Posterior vena cava (tissue), 2 donors: ENCODE results near the gene UVSSA. TPM values are rescaled to one million over a fixed set of nuclear protein-coding genes. Genes with fewer than 3 reads are reported as not detected.

ENCODE experiments used
- DNase-seq: peaks from one replicate; pipeline ENCODE4 v3.0.0-alpha.2; 2020; ENCODE audit warnings: low spot score
- intact Hi-C, 2 donors: fragments of 100-400 bp; cut with DNase I; formaldehyde crosslinking; loops; one replicate each; pipeline versions ENCODE4 v1.14.1 to v1.14.2; 2022 to 2023
- long read RNA-seq, 2 donors: library from polyadenylated mRNA; unstranded; transcript quantifications; one replicate each; pipeline ENCODE4 v2.0.0, GENCODE V29; 2020 to 2021
- total RNA-seq, 2 donors: library from RNA; stranded (reverse); fragmentation: NEBNext Ultra II Directional; extraction: Animal tissue kit (Norgen Biotek cat#: 25700); gene quantifications; one replicate each; pipeline ENCODE4 v1.2.1, GENCODE V29; 2021
- donor health status: DM: yes; HTN: yes; CAD: no.
- donor health status: DM: yes; HTN: yes; CAD: no.

UVSSA gene
- total RNA-seq: 10 to 100 TPM; 14.3 to 14.7 TPM
- long read RNA-seq, donor 1, full-length matches to known transcripts: 2 of 6 reads
- long read RNA-seq, donor 1, partial matches to known transcripts: 1 of 6 reads
- long read RNA-seq, donor 1, other reads (novel, unspliced or antisense): 3 of 6 reads
- long read RNA-seq, donor 2, full-length matches to known transcripts: 1 of 3 reads
- long read RNA-seq, donor 2, partial matches to known transcripts: 1 of 3 reads
- long read RNA-seq, donor 2, other reads (novel, unspliced or antisense): 1 of 3 reads

GRCh38 chr4:1346781-1347409, at the start of gene UVSSA:
UVSSA (plus strand) TSS chr4:1347208; CDS start chr4:1348092, 884 bp downstream.
- intact Hi-C loops: loop anchor here in 1 of 2 donors (2.0 kb wide), 1 partner anchor 98 kb away; the partner anchor contains the start of gene CTBP1
- peak; percentile 100 for DNase-seq

DNA sequence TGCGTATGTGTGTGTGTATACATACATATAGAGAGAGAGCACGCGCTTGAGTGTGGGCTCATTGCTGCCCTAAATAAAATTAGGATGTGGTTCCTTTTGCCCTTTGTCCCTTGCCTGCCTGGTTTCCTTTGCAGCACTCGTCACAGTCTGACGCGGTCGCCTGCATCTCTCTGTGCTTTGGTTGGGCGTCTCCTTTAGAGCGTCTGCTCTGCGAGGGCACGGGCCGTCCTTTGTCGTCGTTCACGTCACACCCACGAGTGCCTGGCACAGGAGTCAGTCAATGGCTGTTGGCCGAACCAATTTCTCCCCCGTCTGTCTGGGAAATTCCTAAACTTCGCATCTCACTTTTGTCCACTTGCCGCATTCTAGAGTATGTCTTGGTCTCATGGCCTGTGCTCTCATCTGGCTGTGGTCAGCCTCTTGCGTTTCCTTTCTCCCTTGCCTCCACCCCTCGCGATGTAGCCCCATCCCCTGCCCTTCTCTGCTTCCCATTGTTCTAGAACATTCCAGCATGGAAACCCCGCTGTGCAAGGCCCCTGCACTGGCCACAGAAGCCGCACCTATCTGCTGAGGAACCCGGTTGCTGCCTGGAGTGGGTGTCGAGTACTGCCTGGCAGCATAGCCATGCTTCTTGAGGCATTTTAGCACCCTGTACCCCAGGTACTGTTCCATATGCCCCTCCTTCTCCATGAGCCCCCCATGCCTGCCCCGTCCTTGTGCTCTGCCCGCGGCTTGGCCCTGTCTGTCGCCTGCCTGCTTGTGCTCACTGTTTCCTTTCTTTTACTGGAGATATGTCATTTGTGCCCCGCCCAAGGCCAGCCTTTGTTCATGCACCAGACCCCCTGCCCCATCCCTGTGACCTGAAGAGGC, 49.3 kb upstream of the UVSSA start:
- DNase-seq: peak; percentile 76
- intact Hi-C loops: no loop called here

DNA sequence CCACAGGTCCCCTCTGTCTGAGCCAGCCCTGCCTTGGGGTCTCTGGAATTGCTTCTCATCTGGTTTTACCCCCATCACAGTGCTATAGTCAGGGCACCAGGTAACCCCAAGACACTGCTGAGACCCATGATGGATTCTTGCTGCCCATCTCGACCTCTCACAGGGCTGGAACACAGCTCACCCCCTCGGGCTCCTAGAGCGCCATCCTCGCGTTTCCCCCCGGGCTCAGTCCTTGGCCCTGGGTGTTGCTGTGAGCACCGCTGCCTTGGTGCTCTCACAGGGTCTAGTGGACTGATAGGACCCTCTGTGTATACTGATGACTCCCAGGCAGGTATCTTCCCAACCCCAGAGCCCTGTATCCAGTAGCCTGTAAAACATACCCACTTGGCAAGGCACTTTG, 48.5 kb upstream of the UVSSA start:
- DNase-seq: peak; percentile 36
- intact Hi-C loops: no loop called here

GRCh38 chr4:1299301-1299860, 47.6 kb upstream of the UVSSA start:
- peak; percentile 59 for DNase-seq
- intact Hi-C loops: no loop called here

DNA sequence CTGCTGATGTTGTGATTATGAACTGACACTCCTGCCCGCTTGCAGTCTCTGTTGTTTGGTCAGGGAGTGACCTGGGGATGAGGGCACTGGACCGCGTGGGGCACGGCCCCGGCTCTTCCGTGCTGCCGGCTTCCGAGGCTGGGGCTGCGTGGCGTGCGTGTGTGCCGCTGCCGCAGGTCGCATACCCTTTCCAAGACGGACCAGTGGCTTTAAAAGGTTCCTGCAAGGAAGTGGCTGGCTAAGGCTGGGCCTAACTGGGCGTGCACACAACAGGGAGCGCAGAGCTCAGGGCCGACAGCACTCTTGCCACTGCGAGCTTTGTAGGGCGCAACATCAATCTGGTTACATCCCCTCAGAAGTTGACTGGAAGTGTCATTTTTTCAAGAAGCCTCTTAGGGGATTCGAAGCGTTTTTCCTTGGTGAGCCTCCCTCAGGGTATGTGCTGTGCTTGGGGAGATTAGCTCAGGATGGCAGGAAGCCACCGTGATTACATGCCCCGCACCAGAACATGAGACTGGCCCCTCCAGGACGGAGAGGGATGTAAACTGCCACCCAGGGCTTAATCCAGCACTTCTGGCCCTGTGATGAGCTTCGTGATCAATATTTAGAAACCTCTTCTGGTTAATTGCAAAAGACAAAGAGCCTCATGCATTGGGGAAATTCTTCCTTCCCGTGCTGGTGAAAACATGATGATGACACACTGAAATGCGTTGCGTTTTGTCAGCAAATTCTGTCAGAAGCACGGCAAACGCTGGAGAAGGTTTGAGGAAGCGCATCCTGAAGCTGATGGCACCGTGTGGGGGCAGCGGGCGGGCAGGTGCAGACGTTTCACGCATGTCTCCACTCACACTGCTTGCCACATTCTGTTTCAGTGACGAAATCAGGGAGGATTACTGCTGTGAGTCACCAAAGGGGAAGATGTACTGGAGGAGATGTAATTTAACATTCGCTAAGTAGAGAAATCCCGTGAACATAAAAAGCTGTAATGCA, 46.2 kb upstream of the UVSSA start:
- DNase-seq: peak; percentile 93
- intact Hi-C loops: no loop called here

DNA sequence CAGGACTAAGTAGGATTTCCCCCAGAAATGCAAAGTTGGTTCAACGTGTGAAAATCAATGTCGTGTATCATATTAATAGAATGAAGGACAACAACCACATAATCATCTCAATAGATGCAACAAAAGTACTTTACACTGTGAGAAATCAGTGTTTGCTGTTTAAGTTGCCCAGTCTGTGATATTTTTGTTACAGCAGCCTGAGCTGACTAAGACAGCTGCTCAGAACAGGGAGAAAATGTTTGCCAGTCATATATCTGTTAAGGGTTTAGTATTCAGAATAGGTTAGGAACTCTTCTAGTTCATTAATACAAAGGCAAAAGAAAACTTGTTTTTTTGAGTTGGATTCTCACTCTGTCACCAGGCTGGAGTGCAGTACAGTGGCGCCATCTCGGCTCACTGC, 44.8 kb upstream of the UVSSA start:
- DNase-seq: no peak
- intact Hi-C loops: no loop called here

- intact Hi-C loops: no loop called here
- no peak for DNase-seq
These were observed 41.7 kb upstream of the UVSSA start for GRCh38 chr4:1305261-1305711.

DNA sequence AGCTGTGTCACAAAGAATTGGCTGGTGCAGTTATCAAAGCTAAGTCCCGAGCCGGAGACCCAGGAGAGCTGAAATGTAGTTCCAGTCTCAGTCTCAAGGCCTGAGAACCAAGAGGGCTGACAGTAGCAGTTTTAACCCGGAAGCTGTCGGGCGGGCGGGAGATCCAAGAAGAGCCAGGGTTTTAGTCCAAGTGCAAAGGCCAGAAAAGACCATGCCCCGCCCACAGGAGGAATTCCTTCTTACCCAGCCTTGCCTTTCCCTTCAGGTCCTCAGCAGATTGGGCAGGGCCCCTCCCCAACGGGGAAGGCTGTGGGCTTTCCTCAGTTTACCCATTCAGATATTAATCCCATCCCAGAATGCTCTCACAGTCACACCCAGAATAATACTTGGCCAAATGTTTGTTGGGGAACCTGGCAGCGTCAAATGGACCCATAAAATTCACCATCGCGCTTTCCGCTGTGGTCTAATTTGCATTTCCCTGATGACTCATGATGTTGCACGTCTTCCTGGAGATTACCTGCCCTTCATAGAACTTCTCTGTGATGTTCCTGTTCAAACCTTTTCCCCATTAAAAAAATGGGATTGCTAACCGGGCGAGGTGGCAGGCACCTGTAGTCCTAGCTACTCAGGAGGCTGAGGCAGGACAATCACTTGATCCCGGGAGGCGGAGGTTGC, 41.1 kb upstream of the UVSSA start:
- intact Hi-C loops: no loop called here
- peak; percentile 40 for DNase-seq

GRCh38 chr4:1307951-1308735, 38.9 kb upstream of the UVSSA start:
- DNase-seq: no peak
- intact Hi-C loops: no loop called here

GRCh38 chr4:1309261-1310010, 37.6 kb upstream of the UVSSA start:
- intact Hi-C loops: no loop called here
- peak; percentile 97 for DNase-seq

GRCh38 chr4:1310031-1310795, 36.8 kb upstream of the UVSSA start:
- DNase-seq: no peak
- intact Hi-C loops: no loop called here

DNA sequence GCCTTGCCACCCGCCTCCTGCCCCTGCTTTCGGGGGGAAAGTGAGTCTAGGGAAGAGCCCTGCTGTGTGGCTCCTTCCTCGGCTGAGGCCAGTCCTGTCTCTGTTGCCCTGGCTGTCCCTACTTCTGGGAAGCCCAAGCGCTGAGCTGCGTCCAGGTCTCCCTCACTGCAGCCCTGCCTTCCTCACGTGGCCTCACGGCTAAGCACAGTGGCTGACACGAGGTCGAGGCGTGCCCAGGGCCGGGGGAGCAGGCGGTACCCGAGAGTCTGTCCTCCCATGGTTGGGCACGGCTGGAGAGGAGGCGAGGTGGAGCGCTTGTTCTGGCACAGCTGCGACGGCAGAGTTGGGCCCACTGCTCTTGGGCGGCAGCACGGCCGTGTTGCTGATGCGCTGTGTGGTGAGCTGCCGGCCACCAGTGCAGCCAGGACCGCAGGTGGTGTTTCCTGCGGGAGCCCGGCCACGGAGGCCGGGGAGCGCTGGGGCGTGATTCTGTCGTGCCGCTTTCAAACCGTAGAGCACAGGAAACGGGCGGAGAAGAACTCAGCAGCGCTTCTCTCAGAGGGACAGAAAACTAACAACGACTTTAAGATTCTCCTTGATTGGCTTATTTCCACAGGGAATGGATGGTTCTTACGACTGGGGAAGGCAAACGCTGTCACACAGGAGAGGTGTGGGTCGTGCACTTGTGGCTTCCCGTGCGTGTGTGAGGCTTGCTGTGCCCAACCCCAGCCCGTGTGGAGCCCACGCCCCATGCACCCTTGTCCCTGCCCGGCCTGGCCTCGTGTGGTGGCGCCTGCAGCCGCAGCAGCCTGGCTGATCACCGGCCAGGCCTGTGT, 36.0 kb upstream of the UVSSA start:
- intact Hi-C loops: no loop called here

DNA sequence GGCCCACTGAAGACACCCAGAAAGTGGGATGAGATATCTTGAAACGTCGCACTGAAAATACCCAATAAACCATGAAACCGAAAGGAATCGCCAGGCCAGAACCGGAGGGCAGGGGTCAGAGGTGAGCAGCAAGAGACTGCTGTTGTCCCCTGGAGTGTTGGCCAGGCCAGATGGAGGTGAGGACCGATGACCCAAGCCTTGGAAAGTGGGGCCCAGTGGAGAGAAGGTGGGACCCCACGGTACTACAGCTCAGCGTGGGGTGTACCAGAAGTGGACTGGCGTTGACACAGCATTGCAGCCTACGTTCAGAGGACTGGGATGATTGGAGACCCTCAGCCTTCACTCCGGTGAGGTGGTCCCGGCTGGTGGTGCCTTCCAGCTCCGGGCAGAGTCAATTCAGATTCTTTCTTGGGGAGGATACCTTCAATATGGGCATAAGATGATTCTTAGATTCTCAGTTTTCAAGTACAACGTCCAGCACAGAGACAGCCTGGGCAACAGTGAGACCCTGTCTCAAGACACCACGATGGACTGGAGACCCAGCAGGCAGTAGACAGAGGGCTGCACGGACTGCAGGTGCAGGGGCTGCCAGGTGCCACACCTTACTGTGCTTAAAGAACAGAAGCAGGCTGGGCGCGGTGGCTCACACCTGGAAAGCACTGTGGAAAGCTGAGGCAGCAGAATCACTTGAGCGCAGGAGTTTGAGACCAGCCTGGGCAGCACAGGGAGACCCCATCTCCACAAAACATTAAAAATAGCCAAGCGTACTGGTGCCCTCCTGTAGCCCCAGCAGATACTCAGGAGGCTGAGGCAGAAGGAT, 34.0 kb upstream of the UVSSA start:
- no peak for DNase-seq
- intact Hi-C loops: no loop called here

More for the DNA sequence above, 36.0 kb upstream of the UVSSA start:
- DNase-seq: peak; percentile 42

- intact Hi-C loops: no loop called here
These were observed 31.7 kb upstream of the UVSSA start for GRCh38 chr4:1315306-1315705.

More at GRCh38 chr4:1315306-1315705, 31.7 kb upstream of the UVSSA start:
- DNase-seq: no peak
